Activated CD8-positive, alpha-beta memory T cell treated with anti-CD3 and anti-CD28 coated beads for 48 hours (primary cell): ENCODE data around the gene CEPT1.
A peak's percentile ranks its signal among the peaks of the same experiment; 100 is the strongest.
"Not testable (repeated sequence)": the region's sequence is repeated elsewhere in the genome, so short reads cannot be mapped to it uniquely, and the experiment has no call there.

Experiments used
- DNase-seq, 3 experiments: peaks; one replicate each; pipeline ENCODE4 v3.0.0-alpha.2; 2020; ENCODE audit warnings: low read depth in 2 of 3, low spot score in 2 of 3

CEPT1 gene

DNA sequence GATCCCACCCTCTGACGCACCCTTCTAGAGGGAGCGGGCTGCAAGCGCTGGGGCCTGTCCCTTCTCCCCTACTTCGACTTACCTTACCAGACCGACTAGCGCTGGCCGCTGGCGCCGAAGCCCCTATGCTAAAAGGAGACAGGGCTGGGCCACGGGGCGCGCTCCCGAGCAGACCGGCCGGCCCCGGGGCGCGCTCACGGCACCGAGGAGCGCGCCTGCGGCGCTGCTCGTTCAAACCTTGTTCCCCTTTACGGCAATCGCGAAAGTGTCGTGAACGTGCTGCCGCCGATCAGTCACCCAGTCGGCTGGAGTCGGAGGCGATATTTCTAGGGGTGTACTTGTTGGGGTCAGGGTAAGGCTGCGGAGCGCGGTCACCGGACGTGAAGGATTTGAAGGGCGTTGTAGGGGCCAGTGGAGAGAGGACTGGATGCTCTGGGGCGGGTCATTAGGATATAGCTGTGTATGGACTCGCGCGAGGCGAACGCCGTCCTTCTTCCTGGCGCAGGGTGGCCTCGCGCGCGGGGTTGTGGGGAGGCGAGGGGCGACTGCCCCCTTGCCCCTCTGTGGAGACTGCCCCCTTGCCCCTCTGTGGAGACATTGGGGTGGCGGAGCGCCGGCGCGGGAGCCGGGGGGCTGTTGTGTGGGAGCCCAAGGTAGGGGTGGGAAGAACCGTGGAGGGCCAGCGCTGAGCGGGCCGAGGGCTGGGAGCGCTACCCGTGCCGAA, at the start of gene CEPT1, which contains the start of gene DRAM2:
Gene CEPT1 (plus strand): TSS at position 268 of the 724 bp plus-strand sequence. CDS start 7,492 bp downstream, outside the sequence.
Gene DRAM2 (minus strand): TSS at position 138 of the 724 bp plus-strand sequence. CDS start 8,539 bp downstream, outside the sequence.
- DNase-seq, result peak; percentile 72 to 77 (median 76)

DNA sequence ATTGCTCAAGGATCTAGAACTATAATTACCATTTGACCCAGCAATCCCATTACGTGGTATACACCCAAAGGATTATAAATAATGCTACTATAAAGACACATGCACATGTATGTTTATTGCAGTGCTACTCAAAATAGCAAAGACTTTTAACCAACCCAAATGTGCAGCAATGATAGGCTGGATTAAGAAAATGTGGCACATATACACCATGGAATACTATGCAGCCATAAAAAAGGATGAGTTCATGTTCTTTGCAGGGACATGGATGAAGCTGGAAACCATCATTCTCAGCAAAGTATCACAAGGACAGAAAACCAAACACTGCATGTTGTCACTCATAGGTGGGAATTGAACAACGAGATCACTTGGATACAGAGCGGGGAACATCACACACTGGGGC, 44.6 kb upstream of the CEPT1 start:
- DNase-seq, result not testable (repeated sequence)

DNA sequence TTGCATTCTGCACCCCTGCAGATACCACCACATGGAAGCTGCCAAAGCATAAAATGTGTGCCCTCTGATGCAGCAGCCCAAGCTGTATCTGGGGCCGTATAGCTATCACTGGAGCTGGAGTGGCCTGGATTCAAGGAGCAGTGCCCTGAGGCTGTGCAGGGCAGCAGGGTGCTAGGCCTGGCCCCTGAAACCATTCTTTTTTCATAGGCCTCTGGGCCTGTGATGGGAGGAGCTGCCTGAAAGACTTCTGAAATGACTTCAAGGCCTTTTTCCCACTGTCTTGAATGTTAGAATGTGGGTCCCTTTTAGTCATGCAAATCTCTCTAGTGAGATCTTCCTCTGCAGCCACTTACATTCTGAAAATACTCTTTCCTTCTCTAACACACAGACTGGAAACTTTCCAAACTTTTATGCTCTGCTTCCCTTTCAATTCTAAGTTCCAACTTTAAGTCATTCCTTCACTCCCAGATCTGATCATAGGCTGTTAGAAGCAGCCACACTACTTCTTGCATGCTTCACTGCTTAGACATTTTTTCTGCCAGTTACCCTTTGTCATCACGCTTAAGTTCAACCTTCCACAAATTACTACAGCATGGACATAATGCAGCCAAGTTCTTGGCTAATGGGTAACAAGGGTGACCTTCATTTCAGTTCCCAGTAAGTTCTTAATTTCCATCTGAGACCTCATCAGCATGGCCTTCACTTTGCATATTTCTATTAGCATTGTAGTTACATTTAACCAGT, 42.5 kb upstream of the CEPT1 start:
- no peak for DNase-seq

DNA sequence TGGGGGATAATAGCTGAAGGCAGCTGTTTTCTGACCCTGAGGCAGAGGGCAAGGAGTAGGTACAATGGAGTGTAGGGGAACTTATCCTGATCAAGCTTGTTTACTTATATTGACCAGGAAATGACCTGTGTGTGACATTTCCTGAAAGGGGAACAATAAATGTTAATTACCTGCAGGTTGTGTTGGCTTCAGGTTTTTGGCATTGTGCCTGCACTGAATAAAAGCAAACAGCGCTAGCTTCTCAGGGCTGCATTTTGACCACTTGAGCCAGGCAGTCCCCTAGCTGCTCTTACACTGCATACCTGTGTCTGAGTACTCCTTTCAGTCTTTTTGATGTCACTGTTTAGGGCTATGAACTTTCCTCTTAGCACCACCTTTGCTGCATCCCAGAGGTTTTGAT, 40.7 kb upstream of the CEPT1 start:
- no peak for DNase-seq

DNA sequence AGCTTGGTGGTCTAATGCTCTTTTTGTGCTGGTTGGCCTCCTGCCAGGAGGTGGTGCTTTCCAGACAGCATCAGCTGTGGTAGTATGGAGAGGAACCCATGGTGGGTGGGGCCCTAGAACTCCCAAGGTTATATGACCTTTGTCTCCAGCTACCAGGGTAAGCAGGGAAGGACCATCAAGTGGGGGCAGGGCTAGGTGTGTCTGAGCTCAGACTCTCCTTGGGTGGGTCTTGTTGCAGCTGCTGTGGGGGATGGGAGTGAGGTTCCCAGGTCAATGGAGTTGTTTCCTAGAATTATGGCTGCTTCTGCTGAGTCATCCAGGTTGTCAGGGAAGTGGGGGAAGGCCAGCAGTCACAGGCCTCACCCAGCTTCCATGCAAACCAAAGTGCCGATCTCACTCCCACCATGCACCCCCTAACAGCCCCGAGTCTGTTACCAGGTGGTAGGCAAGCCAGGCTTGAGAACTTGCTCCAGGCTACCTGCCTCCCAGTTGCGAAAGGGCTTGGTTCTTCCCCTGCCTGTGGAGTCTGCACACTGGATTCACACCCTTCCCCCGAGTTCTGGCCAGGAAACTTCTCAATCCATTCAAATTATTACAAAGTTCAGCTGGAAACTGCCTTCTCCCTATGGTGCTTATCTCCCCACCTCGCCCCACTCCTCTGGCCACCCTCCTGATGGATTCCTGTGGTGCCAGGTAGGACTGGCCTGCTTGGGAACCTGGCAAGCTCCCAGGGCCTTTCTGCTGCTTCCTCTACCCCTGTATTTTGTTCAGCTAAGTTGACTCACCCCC, 38.0 kb upstream of the CEPT1 start:
- no peak for DNase-seq

GRCh38 chr1:111104981-111105380, 35.0 kb upstream of the CEPT1 start:
- DNase-seq, result no peak

DNA sequence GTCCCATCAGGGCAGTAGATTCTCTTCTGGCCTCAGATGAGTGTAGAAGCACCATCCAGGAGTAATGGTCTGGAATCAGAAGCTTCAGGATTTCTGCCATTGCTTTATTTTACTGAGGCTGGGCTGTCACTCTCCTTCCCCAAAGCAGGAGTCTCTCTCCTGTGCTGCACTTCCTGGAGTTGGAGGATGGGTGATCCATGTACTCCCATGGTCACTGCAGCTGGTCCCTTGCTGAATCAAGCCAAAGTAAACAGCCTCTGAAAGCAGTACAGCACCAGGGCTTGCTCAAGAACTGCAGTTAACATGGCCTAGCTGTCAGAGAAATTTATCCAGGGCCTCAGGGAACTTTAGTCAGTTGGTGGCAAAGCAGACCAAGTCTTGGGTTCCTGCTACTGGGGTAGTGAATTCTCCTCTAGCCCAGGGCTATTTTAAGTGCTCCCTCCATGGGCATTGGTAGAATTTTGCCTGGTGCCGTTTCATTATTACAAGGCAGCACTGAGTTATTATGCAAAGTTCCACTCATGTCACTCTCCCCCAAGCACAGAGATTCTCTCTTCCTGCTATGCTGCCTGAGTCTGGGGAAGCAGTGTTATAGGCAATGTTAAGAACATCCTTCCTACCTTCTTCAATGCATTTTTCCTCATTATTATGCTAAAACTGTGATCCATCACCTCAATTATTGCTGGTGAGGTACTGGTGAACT, 29.7 kb upstream of the CEPT1 start:
- no peak for DNase-seq

DNA sequence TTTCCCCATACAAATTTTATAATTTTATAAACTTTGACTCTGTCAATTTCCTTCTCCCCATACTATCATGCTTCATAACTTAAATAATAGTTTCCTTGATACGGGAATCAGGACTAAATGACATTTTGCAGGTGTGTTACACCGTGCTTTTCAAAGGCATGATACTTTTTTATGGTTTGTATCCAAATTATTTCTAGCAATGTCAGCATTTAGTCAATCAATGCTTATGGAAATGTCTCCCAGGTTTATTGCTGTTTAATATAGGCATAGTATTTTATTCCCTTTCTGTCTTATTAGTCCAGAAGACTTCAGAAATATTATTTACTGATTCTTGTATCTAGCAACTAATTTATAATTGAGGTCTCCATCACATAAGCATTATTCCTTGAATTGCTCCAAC, 23.5 kb upstream of the CEPT1 start:
- DNase-seq, result no peak

DNA sequence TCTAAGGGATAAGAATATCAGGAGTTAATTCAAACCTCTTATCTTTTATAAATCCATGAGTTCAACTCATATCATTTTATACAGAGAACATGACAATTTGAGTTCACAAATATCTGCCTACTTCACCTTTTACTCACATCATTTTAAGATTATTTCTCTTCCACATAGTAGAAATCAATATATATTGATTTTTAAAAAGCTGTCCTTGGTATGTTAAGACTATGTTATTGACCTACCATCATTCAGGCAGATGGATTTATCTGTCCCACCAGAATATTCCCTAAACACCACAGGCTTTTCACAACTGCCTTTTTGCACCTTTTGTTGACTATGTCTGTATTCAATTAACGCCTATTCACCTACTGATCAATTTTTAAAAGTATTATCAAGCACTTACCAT, 13.7 kb upstream of the CEPT1 start:
- no peak for DNase-seq

GRCh38 chr1:111127923-111128643, 11.9 kb upstream of the CEPT1 start:
- DNase-seq, result no peak

DNA sequence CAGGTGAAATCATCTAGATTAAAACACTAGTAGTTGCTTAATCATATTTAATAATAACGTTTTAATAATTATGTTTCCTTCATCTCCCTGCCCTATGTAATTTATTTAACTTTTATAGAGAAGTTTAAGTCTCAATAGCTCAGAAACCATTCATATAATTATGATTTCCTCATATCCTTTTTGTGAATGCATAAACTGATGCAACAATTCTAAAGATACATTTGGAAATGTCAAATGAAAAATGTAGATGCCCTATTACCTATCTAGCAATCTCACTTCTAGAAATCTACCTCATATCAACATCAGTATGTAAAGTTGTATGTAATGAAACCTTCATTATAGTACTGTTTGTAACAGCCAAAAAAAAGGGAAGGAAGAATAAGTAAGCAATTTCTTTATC, 10.6 kb upstream of the CEPT1 start:
- DNase-seq, result no peak

- no peak for DNase-seq
Measured at GRCh38 chr1:111131693-111132092, 8.3 kb upstream of the CEPT1 start.

DNA sequence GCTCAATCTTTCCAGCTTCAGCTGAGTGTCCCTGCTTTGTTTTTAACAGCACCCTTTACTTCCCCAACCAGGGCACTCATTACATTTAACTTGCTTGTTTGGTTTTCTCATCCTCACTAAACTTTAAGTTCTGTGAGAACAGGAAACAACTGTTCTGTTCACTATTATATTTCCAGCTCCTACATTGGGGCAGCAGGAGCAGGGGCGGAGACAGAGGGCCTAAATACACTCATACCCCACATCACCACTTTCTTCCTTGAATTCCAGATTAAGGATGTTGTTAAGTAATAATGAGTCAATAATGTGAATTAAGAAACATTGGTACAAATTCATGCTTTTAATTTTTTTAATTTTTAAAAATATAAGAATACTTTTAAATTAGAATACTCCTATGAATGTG, 6.2 kb upstream of the CEPT1 start:
- DNase-seq, result no peak

GRCh38 chr1:111139324-111139955, 583 bp upstream of the CEPT1 start:
- DNase-seq, result peak in 1 of 3 experiments; percentile 2

DNA sequence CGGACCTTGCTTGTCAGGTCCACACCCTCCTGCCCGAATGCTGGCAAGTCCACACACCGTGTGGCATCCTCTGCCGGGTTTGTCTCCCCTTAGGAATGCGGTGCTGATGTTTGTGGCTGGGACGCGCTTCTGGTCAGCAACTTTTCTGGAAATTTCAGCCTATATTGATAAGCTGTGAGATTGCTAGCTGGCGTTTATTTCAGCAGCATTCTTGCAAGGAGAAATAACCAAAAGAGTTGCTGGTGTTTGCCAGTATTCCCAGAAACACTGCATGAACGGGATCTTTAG, 601 bp downstream of the CEPT1 start:
- no peak for DNase-seq

- DNase-seq, result no peak
Measured at GRCh38 chr1:111141245-111142220, 1.5 kb downstream of the CEPT1 start.

DNA sequence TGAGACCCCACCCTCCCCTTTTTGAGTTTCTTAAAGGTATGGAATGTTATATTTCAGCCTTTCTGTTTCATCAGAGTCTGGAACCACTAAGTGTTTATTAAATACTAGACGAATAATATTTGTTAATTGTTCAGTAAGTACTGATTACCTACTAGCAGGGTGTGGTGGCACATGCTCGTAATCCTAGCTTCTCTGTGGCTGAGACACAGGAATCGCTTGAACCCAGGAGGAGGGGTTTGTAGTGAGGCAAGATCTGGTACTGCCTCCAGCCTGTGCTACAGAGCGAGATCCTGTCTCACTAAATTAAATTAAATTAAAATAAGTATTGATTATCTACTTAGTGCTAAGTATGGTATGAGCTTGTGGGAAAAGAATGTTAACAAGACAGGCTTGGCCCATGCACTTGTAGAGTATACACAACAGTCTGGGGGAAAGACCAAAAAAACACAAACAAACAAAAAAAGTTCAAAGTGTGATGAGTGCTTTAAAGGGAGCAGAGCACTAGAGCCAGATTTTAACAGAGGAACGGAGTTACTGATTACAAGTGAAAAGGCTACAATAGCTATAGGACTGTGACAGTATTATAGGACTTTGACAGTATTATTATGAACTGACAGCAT, 2.4 kb downstream of the CEPT1 start:
- DNase-seq, result no peak

- DNase-seq, result no peak
Measured at GRCh38 chr1:111145542-111145941, 5.5 kb downstream of the CEPT1 start.
